ENCODE measurements around the gene SAMD4A.

SAMD4A gene

GRCh38 chr14:54769951-54770863 is 203.3 kb downstream of the SAMD4A start:
- DNase-seq = no peak

GRCh38 chr14:54771411-54772027 is 204.6 kb downstream of the SAMD4A start:
- DNase-seq = no peak

GRCh38 chr14:54772451-54772881 is 205.5 kb downstream of the SAMD4A start:
- DNase-seq = no peak

GRCh38 chr14:54773171-54774006 is 206.5 kb downstream of the SAMD4A start:
- DNase-seq = peak; percentile 93

- DNase-seq = no peak
Observed at GRCh38 chr14:54774824-54775223, 207.9 kb downstream of the SAMD4A start.

- no peak for DNase-seq
Observed at GRCh38 chr14:54775486-54776140, 208.7 kb downstream of the SAMD4A start.

- peak; percentile 46 for DNase-seq
Observed at GRCh38 chr14:54776361-54777001, 209.6 kb downstream of the SAMD4A start.

- no peak for DNase-seq
Observed at GRCh38 chr14:54777395-54777794, 210.5 kb downstream of the SAMD4A start.

- no peak for DNase-seq
Observed at GRCh38 chr14:54778618-54779345, 211.9 kb downstream of the SAMD4A start.

- DNase-seq = no peak
Observed at GRCh38 chr14:54781080-54781479, 214.2 kb downstream of the SAMD4A start.

- DNase-seq = no peak
Observed at GRCh38 chr14:54781961-54782750, 215.2 kb downstream of the SAMD4A start.

- DNase-seq = peak; percentile 2
Observed at GRCh38 chr14:54782751-54783659, 216.1 kb downstream of the SAMD4A start.

- no peak for DNase-seq
Observed at GRCh38 chr14:54783660-54784015, 216.7 kb downstream of the SAMD4A start.

- DNase-seq = no peak
Observed at GRCh38 chr14:54784060-54784459, 217.1 kb downstream of the SAMD4A start.

- DNase-seq = no peak
Observed at GRCh38 chr14:54784657-54785056, 217.7 kb downstream of the SAMD4A start.

GRCh38 chr14:54785136-54785777 is 218.3 kb downstream of the SAMD4A start:
- no peak for DNase-seq

GRCh38 chr14:54785778-54786770 is 219.1 kb downstream of the SAMD4A start:
- no peak for DNase-seq

GRCh38 chr14:54786838-54787237 is 219.9 kb downstream of the SAMD4A start:
- no peak for DNase-seq

All from OCI-M1 (cell line).